Measurements from ENCODE around the gene DCLRE1B. TPM values are rescaled to one million over a fixed set of nuclear protein-coding genes. Genes with fewer than 3 reads are reported as not detected.

Gene DCLRE1B
- total RNA-seq, 2 donors from 2014 or later: 4.2 to 10.1 TPM

GRCh38 chr1:113912594-113913311 lies 7.6 kb downstream of the DCLRE1B start:
- intact Hi-C loops (cut with DNase I): no loop called here
- Histone ChIP-seq H3K36me3 (no peaks in the 10 kb centered on the region), H3K9me3 (no peaks in the 10 kb centered on the region), H3K4me3 (no peak overlapping the region), H3K27me3 (replicated peaks; ENCODE audit: insufficient read depth) (no peaks in the 10 kb centered on the region), H3K27ac (no peak overlapping the region), H3K4me1 (replicated peaks) (peaks cover 5% of the 10 kb centered on the region)
- no peak for TF ChIP-seq POLR2A (IDR thresholded peaks at IDR 0.05)
- TF ChIP-seq POLR2AphosphoS5 (IDR thresholded peaks at IDR 0.05): no peak
- TF ChIP-seq CTCF (IDR thresholded peaks at IDR 0.05): no peak
- 62% methylated on average over 6 of the region's 6 CpGs for WGBS
- DNase-seq (ENCODE audit: low spot score): no peak

GRCh38 chr1:113913312-113913668 lies 8.2 kb downstream of the DCLRE1B start:
- no peaks in the 10 kb centered on the region for H3K27me3 ChIP-seq (replicated peaks; ENCODE audit: insufficient read depth)
- intact Hi-C loops (cut with DNase I): no loop called here
- WGBS: 74% methylated on average over 3 of the region's 3 CpGs
- no peak overlapping the region for H3K4me3 ChIP-seq
- no peak overlapping the region for H3K27ac ChIP-seq
- no peaks in the 10 kb centered on the region for H3K36me3 ChIP-seq
- no peaks in the 10 kb centered on the region for H3K9me3 ChIP-seq
- DNase-seq (ENCODE audit: low spot score): no peak
- TF ChIP-seq POLR2A (IDR thresholded peaks at IDR 0.05): no peak
- TF ChIP-seq CTCF (IDR thresholded peaks at IDR 0.05): no peak
- TF ChIP-seq POLR2AphosphoS5 (IDR thresholded peaks at IDR 0.05): no peak
- H3K4me1 ChIP-seq (replicated peaks): peaks cover 5% of the 10 kb centered on the region

GRCh38 chr1:113913887-113914664 lies 8.9 kb downstream of the DCLRE1B start:
- no peak overlapping the region for H3K4me3 ChIP-seq
- peaks cover 5% of the 10 kb centered on the region for H3K4me1 ChIP-seq (replicated peaks)
- H3K27me3 ChIP-seq (replicated peaks; ENCODE audit: insufficient read depth): no peaks in the 10 kb centered on the region
- no peak for DNase-seq (ENCODE audit: low spot score)
- TF ChIP-seq POLR2AphosphoS5 (IDR thresholded peaks at IDR 0.05) (no peak), POLR2A (IDR thresholded peaks at IDR 0.05) (no peak), CTCF (IDR thresholded peaks at IDR 0.05) (no peak)
- 89% methylated on average over 5 of the region's 5 CpGs for WGBS
- intact Hi-C loops (cut with DNase I): no loop called here
- H3K36me3 ChIP-seq: no peaks in the 10 kb centered on the region
- H3K27ac ChIP-seq: no peak overlapping the region
- H3K9me3 ChIP-seq: no peaks in the 10 kb centered on the region

- H3K9me3 ChIP-seq: no peaks in the 10 kb centered on the region
- intact Hi-C loops (cut with DNase I): no loop called here
- H3K4me1 ChIP-seq (replicated peaks): peaks cover 5% of the 10 kb centered on the region
- no peak overlapping the region for H3K4me3 ChIP-seq
- WGBS: 96% methylated on average over 5 of the region's 5 CpGs
- no peaks in the 10 kb centered on the region for H3K36me3 ChIP-seq
- H3K27ac ChIP-seq: no peak overlapping the region
- no peaks in the 10 kb centered on the region for H3K27me3 ChIP-seq (replicated peaks; ENCODE audit: insufficient read depth)
- no peak for TF ChIP-seq POLR2A (IDR thresholded peaks at IDR 0.05)
- no peak for TF ChIP-seq CTCF (IDR thresholded peaks at IDR 0.05)
- no peak for TF ChIP-seq POLR2AphosphoS5 (IDR thresholded peaks at IDR 0.05)
- DNase-seq (ENCODE audit: low spot score): no peak
Measured at GRCh38 chr1:113916974-113917373, 11.8 kb downstream of the DCLRE1B start.
